Left kidney (tissue), 8 donors: Measurements from ENCODE around the gene BBS5. TPM values are rescaled to one million over a fixed set of nuclear protein-coding genes. Genes with fewer than 3 reads are reported as not detected.
A peak's percentile ranks its signal among the peaks of the same experiment; 100 is the strongest.
"Not testable (repeated sequence)": the region's sequence is repeated elsewhere in the genome, so short reads cannot be mapped to it uniquely, and the experiment has no call there.

Experiments used
- DNase-seq: peaks from one replicate; pipeline ENCODE4 v3.0.0-alpha.2; 2013
- long read RNA-seq, 8 donors: transcript quantifications; one replicate each; lab custom pipeline, GENCODE V29; 2026
- polyA plus RNA-seq: library from polyadenylated mRNA; unstranded; fragments of 120-200 nt; gene quantifications from one replicate; pipeline ENCODE4 v1.2.1, GENCODE V29; 2013; ENCODE audit not compliant: insufficient read length

BBS5 gene
- 17.0 TPM for polyA plus RNA-seq
- long read RNA-seq, donor 1, partial matches to known transcripts: 0 of 3 reads
- long read RNA-seq, donor 1, other reads (novel, unspliced or antisense): 0 of 3 reads
- long read RNA-seq, donor 2, partial matches to known transcripts: 7 of 11 reads
- long read RNA-seq, donor 2, other reads (novel, unspliced or antisense): 0 of 11 reads
- long read RNA-seq, donor 3, partial matches to known transcripts: 0 of 1 reads
- long read RNA-seq, donor 3, other reads (novel, unspliced or antisense): 0 of 1 reads
- long read RNA-seq, donor 4, partial matches to known transcripts: 0 of 1 reads
- long read RNA-seq, donor 4, other reads (novel, unspliced or antisense): 0 of 1 reads
- long read RNA-seq, donor 5, partial matches to known transcripts: 0 of 2 reads
- long read RNA-seq, donor 5, other reads (novel, unspliced or antisense): 0 of 2 reads
- long read RNA-seq, donor 6, partial matches to known transcripts: 0 of 1 reads
- long read RNA-seq, donor 6, other reads (novel, unspliced or antisense): 0 of 1 reads
- long read RNA-seq, donor 7, partial matches to known transcripts: 0 of 2 reads
- long read RNA-seq, donor 7, other reads (novel, unspliced or antisense): 0 of 2 reads
- long read RNA-seq, donor 8: 0 reads

DNA sequence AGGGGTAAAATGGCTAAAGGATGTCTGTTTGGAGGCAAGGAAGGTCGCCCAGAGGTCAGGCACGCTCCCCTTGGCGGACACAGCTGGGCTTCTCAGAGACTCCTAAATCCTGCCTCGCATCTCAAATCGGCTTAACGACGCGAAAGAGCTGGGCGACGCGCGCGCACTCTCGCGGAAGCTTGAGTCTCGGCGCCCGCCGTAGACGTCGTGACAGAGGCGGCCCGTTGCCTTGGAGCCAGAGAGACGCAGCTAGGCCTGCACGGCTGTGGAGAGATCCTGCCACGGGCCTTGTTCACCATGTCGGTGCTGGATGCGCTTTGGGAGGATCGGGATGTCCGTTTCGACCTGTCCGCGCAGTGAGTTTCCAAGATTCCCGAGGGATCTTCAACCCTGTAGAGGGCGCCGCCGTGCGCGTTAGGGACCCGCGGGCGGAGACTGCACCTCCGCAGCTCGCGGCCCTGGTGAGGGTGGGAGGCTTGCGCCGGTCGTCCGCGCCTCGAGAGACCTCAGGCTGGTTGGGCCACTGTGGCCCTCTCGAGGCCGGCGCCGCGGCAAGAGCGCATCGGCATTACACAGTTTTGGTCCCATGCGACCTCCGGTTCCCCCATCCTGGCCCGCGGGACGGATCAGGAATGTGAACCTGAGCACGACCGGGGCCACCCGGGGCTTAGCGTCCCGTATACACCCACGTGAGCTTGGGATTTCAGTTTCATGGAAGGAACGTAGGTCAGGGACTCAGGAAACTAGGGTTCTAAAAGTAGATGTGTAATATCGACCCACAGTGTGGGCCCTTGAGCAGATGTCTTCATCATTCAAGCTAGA lies at the start of gene BBS5:
Gene BBS5 (plus strand): TSS at position 238 of the 822 bp plus-strand sequence. CDS start 60 bp downstream, at position 298.
- DNase-seq: peak; percentile 77

DNA sequence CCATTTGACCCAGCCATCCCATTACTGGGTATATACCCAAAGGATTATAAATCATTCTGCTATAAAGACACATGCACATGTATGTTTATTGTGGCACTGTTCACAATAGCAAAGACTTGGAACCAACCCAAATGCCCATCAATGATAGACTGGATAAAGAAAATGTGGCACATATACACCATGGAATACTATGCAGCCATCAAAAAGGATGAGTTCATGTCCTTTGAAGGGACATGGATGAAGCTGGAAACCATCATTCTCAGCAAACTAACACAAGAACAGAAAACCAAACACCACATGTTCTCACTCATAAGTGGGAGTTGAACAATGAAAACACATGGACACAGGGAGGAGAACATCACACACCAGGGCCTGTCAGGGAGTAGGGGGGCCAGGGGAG lies 47.5 kb upstream of the BBS5 start:
- DNase-seq: not testable (repeated sequence)

DNA sequence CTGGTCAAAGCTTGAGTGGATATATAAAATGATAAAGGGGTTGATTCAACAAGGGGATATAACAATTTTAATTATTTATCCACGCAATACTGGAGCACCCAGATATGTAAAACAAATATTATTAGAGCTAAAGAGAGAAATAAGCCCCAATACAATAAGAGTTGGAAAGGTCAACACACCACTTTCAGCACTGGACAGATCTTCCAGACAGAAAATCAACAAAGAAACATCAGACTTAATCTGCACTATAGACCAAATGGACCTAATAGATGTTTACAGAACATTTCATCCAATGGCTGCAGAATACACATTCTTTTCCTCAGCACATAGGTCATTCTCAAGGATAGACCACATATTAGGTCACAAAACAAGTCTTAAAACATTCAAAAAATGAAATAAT lies 45.1 kb upstream of the BBS5 start:
- DNase-seq: not testable (repeated sequence)

GRCh38 chr2:169438466-169439072 lies 40.7 kb upstream of the BBS5 start:
- DNase-seq: no peak

GRCh38 chr2:169439900-169440299 lies 39.4 kb upstream of the BBS5 start:
- DNase-seq: no peak

DNA sequence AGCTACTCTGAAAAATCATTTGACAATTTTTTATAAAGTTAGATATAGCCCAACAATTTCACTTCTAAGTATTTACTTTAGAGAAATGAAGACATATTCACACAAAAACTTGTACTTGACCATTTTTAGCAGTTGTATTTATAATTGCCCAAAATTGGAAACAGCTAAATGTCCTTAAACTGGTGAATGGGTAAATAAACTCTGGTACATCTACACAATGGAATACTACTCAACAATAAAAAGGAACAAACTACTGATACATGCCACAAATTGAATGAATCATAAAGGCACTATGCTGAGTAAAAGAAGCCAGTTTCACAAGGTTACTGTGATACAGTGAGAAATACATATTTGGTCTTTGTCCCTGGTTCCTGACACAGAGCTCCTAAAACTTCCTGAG lies 32.8 kb upstream of the BBS5 start:
- no peak for DNase-seq

DNA sequence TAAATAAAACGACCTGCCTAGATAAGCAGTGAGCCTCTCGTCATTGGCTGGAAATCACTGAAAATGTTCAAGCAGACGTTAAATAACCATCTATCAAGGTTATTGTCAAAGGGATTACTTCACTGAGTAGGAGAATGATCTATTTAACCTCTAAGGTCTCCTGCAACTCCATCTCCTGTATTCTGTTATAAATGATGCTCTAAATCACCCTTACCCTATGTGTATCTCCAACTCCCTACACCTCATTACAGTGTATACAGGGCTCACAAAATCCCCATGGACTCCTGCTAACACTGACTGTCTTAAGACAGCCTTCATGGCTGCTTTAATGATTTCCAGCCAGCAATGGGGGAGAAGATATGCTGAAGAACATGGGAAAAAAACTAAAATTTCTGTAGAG lies 31.0 kb upstream of the BBS5 start:
- no peak for DNase-seq

- DNase-seq: no peak
These were observed 30.4 kb upstream of the BBS5 start for GRCh38 chr2:169448865-169449264.

- no peak for DNase-seq
These were observed 27.2 kb upstream of the BBS5 start for GRCh38 chr2:169452080-169452479.

DNA sequence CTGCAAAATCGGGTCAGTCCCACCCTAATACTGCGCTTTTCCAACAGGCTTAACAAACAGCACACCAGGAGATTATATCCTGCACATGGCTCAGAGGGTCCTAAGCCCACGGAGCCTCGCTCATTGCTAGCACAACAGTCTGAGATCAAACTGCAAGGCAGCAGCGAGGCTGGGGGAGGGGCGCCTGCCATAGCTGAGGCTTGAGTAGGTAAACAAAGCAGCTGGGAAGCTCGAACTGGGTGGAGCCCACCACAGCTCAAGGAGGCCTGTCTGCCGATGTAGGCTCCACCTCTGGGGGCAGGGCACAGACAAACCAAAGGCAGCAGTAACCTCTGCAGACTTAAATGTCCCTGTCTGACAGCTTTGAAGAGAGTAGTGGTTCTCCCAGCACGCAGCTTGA lies 26.2 kb upstream of the BBS5 start:
- not testable (repeated sequence) for DNase-seq

- DNase-seq: no peak
These were observed 18.2 kb upstream of the BBS5 start for GRCh38 chr2:169461143-169461542.

GRCh38 chr2:169462896-169463695 lies 16.2 kb upstream of the BBS5 start:
- DNase-seq: no peak

DNA sequence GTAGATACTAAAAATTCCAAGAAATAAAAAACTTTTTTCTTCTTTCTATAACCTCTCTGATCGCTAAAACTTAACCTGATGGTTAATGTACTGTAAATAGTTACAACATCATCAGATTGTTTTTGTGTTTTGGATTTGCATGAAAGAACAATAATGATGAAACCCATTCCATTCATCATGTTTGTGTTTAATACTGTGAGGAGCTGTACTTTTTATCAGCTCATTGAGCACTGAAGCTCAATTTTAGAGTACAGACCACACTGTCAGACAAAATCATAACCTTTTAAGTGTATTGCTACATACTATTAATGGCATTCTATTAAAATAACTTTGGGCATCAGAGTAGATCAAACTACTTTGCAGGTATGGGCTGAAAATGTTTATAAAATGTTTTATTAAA lies 14.8 kb upstream of the BBS5 start:
- no peak for DNase-seq

DNA sequence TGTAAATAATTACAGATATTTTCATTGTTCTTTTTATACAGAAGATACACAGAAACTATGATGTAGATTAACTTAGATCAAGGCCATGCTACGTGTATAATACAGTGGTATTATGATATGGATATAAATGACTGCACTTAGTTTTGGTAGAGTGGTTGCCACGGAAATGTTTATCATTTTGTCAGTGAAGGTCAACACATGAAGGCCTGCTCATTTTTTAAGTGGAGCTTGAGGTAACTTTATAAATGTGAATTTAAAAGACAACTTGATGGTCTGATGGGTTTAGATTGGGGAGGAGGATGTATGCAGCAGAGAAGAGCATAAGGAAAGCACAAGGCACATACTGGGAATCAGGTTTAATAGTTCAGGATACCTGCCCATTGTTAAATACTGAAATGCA lies 14.4 kb upstream of the BBS5 start:
- DNase-seq: peak; percentile 11

GRCh38 chr2:169468841-169469240 lies 10.5 kb upstream of the BBS5 start:
- no peak for DNase-seq

- no peak for DNase-seq
These were observed 9.2 kb upstream of the BBS5 start for GRCh38 chr2:169469952-169470572.

DNA sequence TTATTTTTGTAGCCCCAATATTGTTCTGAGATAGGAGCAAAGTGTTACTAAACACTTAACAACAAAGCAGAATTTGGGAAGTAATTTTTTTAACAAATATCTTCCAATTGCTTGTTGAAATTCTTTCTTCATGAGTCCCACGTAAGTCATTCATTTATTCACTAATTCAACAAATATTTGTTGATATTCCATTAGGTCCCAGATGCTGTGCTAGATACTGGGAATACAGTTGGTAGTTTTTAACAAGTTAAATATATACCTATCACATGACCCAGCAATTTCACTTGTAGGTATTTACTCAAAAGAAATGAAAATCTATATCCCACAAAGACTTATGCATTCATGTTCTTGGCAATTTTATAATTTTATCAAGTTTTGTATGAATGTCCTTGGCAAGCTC lies 7.0 kb upstream of the BBS5 start:
- no peak for DNase-seq

- no peak for DNase-seq
These were observed 2.8 kb upstream of the BBS5 start for GRCh38 chr2:169476459-169476858.

GRCh38 chr2:169478339-169478738 lies 955 bp upstream of the BBS5 start:
- DNase-seq: no peak

- DNase-seq: no peak
These were observed 493 bp upstream of the BBS5 start for GRCh38 chr2:169478745-169479256.

GRCh38 chr2:169480079-169480465 lies 778 bp downstream of the BBS5 start:
- DNase-seq: peak; percentile 5
